HG03175 (cell line): Measurements from ENCODE around the gene ZBTB6.
A peak's percentile ranks its signal among the peaks of the same experiment; 100 is the strongest.
"Not testable (repeated sequence)": the region's sequence is repeated elsewhere in the genome, so short reads cannot be mapped to it uniquely, and the experiment has no call there.

Experiments
- ATAC-seq: cut with Tn5 transposase; IDR thresholded peaks from one replicate; pipeline ENCODE4 v1.9.1; 2021; ENCODE audit warnings: mild to moderate bottlenecking, moderate library complexity; ENCODE audit not compliant: unreplicated experiment

Gene ZBTB6

DNA sequence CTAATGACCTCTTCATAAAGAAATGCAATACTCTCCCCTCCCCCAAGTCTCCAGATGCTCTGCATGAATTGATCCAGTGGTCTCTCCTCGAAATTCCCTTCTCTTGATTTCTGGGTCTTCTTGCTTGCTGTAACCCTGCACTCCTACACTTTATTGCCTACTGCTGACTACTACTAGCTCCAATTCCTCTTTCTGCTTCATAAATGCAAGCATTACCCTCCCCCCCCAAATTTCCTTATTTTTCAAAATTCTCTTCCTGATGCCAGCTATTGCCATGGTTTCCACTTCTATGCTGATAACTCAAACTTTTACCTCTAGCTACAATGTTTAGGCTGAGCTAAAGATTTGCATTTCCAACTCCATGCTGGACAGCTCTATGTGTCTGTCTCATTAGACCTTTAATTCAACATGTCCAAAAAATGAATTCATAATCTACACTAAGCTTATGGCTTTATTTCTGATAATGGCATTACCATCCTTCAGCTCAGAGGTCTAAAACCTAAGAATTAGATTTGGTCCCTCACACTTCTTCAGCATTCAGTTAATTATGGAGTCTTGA lies 16.8 kb upstream of the ZBTB6 start:
- ATAC-seq = no peak

DNA sequence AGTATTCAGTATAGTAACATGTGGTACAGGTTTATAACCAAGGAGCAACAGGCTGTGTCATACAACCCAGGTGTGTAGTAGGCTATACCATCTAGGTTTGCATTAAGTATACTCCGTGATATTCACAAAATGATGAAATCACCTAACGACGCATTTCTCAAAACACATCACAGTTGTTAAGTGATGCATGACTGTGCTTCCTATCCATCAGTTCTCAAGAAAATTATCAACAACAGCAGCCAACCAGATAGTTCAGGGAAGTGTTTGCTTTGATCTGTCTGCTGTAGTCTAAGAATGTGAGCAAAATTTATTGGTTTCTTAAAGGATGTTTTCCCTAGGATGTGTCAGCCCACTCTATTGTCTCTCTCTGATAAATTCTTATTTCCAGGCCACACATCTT lies 10.8 kb upstream of the ZBTB6 start:
- no peak for ATAC-seq

DNA sequence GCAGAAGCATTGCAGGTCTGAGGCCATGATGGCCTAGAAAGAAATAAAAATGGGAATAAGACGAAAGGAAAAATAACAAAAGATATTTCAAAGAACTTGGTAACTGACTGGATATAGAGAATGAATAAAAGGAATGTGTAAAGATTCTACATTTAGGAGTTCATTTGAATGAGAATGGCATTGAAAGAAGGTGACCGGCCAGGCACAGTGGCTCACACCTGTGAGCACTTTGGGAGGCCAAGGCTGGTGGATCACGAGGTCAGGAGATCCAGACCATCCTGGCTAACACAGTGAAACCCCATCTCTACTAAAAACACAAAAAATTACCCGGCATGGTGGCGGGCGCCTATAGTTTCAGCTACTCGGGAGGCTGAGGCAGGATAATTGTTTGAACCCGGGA lies 9.6 kb upstream of the ZBTB6 start:
- no peak for ATAC-seq

DNA sequence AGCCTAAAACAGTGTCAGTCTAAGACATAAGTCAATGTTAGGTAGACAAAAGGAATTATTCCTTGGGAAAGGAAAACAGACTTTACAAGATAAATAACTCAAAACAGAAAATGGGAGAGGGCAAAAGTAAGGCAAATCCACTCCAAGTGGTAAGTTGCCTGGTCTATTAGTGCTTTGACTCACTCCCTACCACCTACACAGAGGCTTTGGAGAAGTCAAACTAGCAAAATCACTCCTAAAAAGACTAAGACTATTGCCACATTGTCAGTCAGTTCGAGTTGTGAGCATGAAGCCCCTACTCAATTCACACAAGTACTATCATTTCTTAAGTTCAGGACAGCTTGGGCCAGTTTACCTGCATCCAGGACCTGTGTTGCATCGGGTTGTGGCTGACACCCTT lies 5.2 kb upstream of the ZBTB6 start:
- ATAC-seq = no peak

DNA sequence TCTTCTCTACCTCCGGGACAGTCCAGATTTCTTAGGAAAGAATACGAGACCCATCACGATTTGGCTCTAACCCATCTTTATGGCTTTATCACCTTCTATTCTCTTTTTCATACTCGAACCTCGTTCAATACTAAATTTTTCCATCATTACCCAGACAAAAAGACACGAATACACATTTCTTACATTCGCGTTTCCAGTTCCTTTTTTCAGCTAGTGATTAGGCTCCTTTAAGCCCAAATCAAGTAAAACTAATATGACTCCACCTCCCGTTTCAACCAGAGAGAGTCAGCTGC lies 506 bp downstream of the ZBTB6 start:
- ATAC-seq = no peak

DNA sequence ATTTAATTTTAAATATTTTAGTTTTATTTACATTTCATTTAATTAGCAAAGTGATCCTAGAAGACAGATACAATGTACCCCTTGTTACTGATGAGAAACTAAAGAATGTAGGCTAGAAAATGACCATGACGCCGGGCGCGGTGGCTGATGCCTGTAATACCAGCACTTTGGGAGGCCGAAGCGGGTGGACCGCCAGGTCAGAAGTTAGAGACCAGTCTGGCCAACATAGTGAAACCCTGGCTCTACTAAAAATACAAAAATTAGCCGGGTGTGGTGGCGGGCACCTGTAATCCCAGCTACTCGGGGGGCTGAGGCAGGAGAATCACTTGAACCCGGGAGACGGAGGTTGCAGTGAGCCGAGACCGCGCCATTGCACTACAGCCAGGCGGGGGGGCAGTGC lies 7.0 kb downstream of the ZBTB6 start:
- ATAC-seq = not testable (repeated sequence)

DNA sequence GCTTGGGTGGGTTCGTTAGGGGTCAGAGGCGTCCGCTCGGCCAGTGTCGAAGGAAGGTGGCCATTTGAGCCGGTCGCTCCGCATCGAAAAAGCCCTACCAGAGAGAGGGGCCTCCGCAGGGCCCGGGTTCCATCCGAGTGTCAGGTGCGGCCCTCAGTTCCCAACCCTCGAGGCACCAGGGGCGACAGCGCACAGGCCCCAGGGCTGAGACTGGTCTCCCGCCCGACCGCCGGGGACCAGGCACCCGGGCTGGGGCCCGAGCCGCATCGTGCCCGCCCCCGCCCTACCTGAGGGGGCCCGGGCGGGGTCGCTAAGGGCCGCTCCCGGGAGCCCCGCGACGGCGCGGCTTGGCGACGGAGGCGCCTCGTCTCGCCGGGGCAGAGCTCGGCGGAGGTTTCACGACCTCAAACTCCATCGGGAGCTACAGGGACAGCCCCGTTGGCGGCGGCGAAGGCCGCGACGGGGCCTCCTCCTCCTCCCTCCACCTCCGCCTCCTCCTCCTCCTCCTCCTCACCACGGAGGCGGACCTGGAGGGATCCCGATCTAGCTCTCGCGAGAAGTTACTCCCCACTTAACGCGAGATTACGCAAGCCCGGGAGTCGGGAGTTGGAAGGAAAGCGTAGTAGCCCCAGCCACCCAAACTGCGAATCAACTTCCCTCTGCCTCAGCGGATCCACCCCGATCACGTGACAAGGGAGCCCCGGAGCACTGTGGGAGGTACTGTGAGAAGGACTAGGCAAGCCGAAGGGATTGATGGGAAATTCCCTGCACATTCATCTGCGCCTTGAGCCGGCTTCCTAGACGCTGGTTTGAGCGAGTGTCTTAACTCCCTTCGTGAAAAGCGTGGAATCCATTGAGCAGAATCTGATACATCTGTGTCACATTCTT lies 8.1 kb downstream of the ZBTB6 start, which contains the start of gene RC3H2:
Gene RC3H2 (minus strand): TSS at position 537 of the 888 bp plus-strand sequence. CDS start 7,850 bp downstream, outside the sequence.
- peak; percentile 86 for ATAC-seq

DNA sequence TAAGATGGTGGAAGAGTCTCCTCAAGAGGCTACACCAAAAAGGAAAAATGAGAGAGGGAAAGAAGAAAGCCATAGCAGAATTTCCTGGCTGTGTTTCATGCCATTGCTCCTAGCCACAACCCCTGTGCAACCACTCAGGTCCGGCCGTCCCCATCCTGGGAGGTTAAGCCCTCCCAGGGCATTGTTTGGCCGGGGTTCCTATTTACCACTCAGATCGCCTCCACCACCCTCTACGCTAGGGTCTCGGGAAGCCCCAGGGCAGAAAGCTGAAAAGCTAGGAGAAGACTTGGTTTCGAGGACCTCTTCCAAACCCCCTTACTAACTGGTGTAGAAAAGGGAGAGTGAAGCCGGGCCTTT lies 8.7 kb downstream of the ZBTB6 start:
- peak; percentile 22 for ATAC-seq

DNA sequence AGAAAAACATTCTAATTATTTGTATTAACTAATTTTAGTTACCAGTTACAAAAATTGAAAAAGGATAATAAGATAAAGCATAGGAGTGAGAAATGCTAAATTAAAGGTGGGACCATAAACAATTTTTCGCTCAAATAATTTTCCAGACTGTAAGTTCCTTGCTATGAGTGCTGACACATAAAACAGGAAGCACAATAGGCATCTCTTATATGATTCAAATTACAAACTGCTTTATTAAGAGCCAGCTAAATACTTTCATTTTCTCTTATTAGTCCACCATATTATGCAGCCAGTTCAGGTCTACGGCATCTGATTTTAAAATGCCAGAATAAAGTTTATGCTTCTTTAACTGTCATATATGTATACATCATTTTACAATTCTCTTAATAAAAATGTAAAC lies 12.3 kb downstream of the ZBTB6 start:
- no peak for ATAC-seq

DNA sequence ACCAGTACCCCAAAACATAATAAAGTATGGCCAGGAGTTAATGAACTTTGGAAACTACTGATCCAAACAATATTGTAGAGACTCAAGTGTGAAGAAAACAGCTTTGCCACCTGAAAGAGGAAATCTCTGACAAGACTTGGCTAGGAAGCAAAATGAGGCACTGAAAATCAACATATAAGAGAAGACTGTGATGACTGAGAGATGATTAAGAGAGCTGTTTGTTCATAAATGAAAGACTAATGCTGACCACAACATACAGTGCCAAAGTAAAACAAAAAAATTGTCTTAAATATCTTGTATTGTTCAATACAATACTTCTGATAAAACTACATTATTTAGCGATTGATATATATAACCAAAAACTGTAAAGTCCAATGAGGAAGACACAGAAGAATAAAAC lies 15.2 kb downstream of the ZBTB6 start:
- no peak for ATAC-seq

DNA sequence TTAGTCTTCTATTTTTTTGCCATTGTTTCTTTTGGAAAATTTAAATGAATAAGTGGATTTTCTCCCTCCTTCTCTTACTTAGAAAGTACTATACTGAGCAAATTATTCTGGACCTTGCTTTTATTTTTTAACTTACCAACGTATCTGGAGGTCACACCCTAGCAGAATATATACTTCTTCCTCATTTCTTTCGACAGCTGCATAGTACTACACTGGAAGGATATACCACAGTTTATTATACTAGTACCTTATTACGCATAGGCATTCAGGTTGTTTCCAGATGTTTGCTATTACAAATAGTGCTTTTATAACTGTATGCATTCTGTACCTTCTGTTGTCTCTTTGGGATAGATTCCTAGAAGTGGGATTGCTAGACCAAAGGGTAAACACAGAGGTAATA lies 24.6 kb downstream of the ZBTB6 start:
- no peak for ATAC-seq

DNA sequence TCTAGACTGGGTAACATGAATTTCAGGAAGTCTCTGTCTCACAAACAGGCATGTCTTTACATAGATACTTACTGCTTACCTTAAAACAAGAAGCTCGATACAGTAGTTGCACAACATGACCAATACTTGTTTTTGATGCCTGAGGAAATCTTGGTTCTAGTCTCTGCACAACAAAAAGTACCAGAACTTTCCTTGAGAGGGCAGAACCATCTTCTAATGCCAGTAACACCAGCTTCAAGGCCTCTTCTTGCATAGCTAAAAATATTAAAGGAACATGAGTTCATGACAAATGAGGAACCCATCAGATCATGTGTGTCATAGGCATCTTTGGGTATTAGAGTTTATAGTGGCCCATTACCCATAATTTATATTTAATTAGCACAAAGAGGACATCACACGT lies 30.0 kb downstream of the ZBTB6 start:
- no peak for ATAC-seq

DNA sequence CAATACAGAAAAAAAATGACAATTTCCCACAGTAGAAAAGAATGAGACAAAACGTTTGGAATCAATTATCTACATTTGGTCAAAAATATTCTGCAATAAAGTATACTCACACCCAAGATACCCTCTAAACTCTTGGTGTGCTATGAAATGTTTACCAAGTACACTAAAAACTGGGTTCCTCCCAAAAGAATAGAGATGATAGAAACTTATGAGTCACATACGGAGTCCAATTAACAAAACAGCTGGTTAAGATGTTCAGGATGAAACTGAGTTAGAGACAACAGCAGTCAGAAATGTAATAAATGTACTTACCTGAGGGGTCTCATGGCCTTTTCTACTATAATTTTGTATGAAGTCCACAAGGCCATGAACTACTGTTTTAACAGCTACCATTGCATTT lies 33.7 kb downstream of the ZBTB6 start:
- ATAC-seq = no peak

DNA sequence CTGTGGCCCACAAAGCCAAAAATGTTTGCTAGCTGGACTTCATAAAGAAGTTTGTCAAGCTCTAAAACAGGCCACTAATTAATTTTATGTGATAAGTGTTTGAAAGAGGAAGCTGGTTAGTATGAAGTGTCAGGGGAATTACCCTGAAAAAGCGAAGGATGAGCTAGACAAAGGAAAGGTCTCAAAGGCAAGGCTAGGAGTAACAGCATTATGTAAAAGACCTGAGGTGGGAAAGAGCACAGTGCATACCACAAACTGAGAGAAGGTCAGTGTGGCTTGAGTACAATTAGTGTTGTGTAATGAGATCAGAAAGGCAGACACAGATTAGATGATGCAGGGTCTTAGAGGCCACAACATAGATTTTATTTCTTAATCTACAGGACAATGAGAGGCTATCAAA lies 37.6 kb downstream of the ZBTB6 start:
- no peak for ATAC-seq

DNA sequence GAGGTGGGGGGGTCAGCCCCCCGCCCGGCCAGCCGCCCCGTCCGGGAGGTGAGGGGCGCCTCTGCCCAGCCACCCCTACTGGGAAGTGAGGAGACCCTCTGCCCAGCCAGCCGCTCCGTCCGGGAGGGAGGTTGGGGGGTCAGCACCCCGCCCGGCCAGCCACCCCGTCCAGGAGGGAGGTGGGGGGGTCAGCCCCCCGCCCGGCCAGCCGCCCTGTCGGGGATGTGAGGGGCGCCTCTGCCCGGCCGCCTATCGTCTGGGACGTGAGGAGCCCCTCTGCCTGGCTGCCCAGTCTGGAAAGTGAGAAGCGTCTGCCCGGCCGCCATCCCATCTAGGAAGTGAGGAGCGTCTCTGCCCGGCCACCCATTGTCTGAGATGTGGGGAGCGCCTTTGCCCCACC lies 45.8 kb downstream of the ZBTB6 start:
- not testable (repeated sequence) for ATAC-seq

DNA sequence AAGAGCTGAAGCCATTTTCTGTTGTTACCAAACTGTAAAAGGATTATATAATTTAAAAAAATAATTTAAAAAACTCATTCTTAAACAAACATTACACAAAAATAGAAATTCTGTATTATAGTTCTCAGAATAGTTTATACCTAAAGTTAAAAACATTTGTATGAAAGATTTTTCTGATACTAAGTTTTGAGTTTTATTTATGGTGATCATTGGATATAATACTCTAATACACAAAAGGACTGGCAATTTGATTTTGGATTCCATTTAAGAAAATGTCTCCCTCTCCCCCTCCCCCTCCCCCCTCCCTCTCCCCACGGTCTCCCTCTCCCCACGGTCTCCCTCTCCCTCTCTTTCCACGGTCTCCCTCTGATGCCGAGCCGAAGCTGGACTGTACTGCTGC lies 47.0 kb downstream of the ZBTB6 start:
- no peak for ATAC-seq

DNA sequence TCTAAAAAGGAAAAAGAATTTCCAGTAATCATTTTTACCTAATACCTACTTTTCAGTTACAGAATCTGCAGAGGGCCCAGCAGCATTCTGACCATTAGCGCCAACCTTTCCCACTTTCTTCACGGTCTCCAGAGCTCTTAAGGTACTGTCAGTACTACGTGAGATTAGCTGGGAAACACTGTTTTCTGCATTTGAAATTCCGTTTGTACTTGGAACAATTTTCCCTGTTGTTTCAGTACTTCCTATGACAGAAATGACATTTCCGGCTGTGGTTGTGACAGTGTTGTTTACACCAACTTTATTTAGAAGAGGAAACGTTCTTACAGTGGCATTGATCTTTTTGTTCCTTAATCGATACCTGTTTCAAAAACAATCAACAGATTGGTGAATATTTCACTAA lies 47.8 kb downstream of the ZBTB6 start:
- ATAC-seq = no peak

DNA sequence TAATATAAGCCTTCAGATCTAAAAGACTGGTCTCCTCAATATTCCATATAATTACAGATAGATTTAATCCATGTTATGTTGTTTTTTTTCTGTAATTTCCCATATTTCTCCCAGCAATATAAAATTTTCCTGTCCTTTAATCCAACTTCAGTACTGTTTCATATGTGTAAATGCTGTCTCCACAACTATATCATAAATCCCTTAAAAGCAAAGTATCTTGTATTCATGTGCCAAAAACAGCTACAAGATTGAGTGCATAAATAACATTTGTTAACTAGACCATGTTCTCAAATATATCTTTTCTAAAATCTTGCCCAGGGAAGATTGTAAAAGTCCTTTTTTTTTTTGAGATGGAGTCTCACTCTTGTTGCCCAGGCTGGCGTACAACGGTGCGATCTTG lies 49.7 kb downstream of the ZBTB6 start:
- ATAC-seq = no peak

DNA sequence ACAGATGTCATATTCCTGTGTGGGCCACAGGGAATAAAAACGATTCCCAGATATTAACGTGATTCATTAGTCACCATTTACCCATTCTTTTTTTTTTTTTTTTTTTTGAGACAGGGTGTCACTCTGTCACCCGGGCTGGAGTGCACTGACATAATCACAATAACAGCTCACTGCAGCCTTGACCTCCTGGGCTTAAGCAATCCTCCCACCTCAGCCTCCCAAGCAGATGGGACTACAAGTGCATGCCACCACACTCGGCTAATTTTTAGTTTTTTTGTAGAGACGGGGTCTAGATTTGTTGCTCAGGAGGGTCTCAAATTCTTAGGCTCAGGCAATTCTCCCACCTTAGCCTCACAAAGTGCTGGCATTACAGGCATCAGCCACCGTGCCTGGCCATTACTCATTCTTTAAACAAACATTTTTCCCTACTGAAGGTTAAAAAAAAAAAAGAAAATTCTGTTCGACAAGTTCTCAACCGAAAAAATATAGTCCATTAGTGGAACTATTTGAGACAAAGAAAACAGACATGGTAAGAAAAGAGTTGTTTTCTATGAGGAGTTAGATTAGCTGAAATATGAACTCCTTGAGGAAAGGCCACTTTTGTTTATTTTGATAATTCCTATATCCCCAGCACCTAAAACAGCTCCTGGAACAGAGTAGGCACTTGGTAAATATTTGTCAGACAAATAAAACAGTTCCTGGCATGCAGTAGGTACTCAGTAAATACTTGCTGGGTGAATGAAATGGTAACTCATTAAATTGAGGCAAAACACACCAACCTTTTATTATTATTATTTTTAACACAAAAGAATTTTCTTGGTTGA lies 52.6 kb downstream of the ZBTB6 start:
- ATAC-seq = no peak
